ENCODE results near the gene CD200R1. TPM values are rescaled to one million over a fixed set of nuclear protein-coding genes. Genes with fewer than 3 reads are reported as not detected.
A peak's percentile ranks its signal among the peaks of the same experiment; 100 is the strongest.

The CD200R1 gene
- total RNA-seq: 1 to 10 TPM in 1 of 2 donors, not detected in 1; 1.8 TPM

GRCh38 chr3:112974894-112975293 is at the start of gene CD200R1:
CD200R1 (minus strand) TSS chr3:112975103; CDS start chr3:112974857, 246 bp downstream.
- 37 to 41% methylated on average over 5 of the region's 5 CpGs for WGBS, 2 donors
- ATAC-seq: no peak
- Histone ChIP-seq H3K36me3 (replicated peaks in 1 of 2; ENCODE audit: insufficient read depth in 1 of 2, low read depth in 2 of 2) (no peaks in the 10 kb centered on the region), H3K4me1 (no peaks in the 10 kb centered on the region), H3K4me3 (no peak within 1 kb of the TSS), H3K9me3 (no peaks in the 10 kb centered on the region), H3K27me3 (no peaks in the 10 kb centered on the region), H3K27ac (no peak within 1 kb of the TSS)
- intact Hi-C loops (cut with DNase I): loop anchor here (10.0 kb wide), 1 partner anchor 330 kb away; the partner anchor contains the start of gene CCDC80
- DNase-seq: no peak
- TF ChIP-seq CTCF (IDR thresholded peaks at IDR 0.05) (no peak), POLR2A (IDR thresholded peaks at IDR 0.05) (no peak)

GRCh38 chr3:113021471-113021870 is 46.6 kb upstream of the CD200R1 start:
- no peak overlapping the region for H3K4me3 ChIP-seq
- no peak overlapping the region for H3K27ac ChIP-seq
- TF ChIP-seq POLR2A (IDR thresholded peaks at IDR 0.05): no peak
- no peak for TF ChIP-seq CTCF (IDR thresholded peaks at IDR 0.05)
- H3K27me3 ChIP-seq: no peaks in the 10 kb centered on the region
- no peak for DNase-seq
- no peak for ATAC-seq
- no peaks in the 10 kb centered on the region for H3K9me3 ChIP-seq
- WGBS, 2 donors: 63 to 73% methylated on average over 2 of the region's 2 CpGs
- intact Hi-C loops (cut with DNase I): no loop called here
- H3K4me1 ChIP-seq: peaks cover 24% of the 10 kb centered on the region
- peaks cover 0 to 2% of the 10 kb centered on the region in 2 donors for H3K36me3 ChIP-seq (replicated peaks in 1 of 2; ENCODE audit: insufficient read depth in 1 of 2, low read depth in 2 of 2)

GRCh38 chr3:113019182-113020137 is 44.6 kb upstream of the CD200R1 start:
- Histone ChIP-seq H3K36me3 (replicated peaks in 1 of 2; ENCODE audit: insufficient read depth in 1 of 2, low read depth in 2 of 2) (peaks cover 0 to 5% of the 10 kb centered on the region in 2 donors), H3K4me1 (peaks cover 24% of the 10 kb centered on the region), H3K9me3 (no peaks in the 10 kb centered on the region), H3K27ac (peak overlapping the region; percentile 76 to 94 (median 85)), H3K4me3 (peak overlapping the region; percentile 39 to 93), H3K27me3 (no peaks in the 10 kb centered on the region)
- intact Hi-C loops (cut with DNase I): no loop called here
- peak; percentile 89 to 93 (median 92) for DNase-seq
- ATAC-seq: peak; percentile 98
- TF ChIP-seq POLR2A (IDR thresholded peaks at IDR 0.05) (peak; percentile 47 to 75 (median 71)), CTCF (IDR thresholded peaks at IDR 0.05) (peak in 1 of 7 experiments; percentile 4)
- 4 to 9% methylated on average over 27 to 63 of the region's 63 CpGs for WGBS, 2 donors

- Histone ChIP-seq H3K27me3 (no peaks in the 10 kb centered on the region), H3K9me3 (no peaks in the 10 kb centered on the region), H3K27ac (peak overlapping the region; percentile 76 to 94 (median 85)), H3K4me3 (peak overlapping the region; percentile 39 to 93), H3K4me1 (peaks cover 24% of the 10 kb centered on the region), H3K36me3 (replicated peaks in 1 of 2; ENCODE audit: insufficient read depth in 1 of 2, low read depth in 2 of 2) (peaks cover 0 to 5% of the 10 kb centered on the region in 2 donors)
- no peak for TF ChIP-seq POLR2A (IDR thresholded peaks at IDR 0.05)
- intact Hi-C loops (cut with DNase I): no loop called here
- ATAC-seq (no peak), DNase-seq (peak in 1 of 4 donors; percentile 6)
- WGBS, 2 donors: 2% methylated on average over 13 of the region's 13 CpGs
Measured at GRCh38 chr3:113018536-113019181, 43.8 kb upstream of the CD200R1 start.

- no peak for DNase-seq
- no peaks in the 10 kb centered on the region for H3K9me3 ChIP-seq
- intact Hi-C loops (cut with DNase I): no loop called here
- peaks cover 0 to 10% of the 10 kb centered on the region in 2 donors for H3K36me3 ChIP-seq (replicated peaks in 1 of 2; ENCODE audit: insufficient read depth in 1 of 2, low read depth in 2 of 2)
- peaks cover 15% of the 10 kb centered on the region for H3K4me1 ChIP-seq
- no peaks in the 10 kb centered on the region for H3K27me3 ChIP-seq
- H3K27ac ChIP-seq: no peak overlapping the region
- H3K4me3 ChIP-seq: no peak overlapping the region
- no peak for TF ChIP-seq CTCF (IDR thresholded peaks at IDR 0.05)
- no peak for ATAC-seq
Measured at GRCh38 chr3:113013593-113013992, 38.7 kb upstream of the CD200R1 start.
